Measurements from ENCODE around the gene WDR82.

WDR82 gene

DNA sequence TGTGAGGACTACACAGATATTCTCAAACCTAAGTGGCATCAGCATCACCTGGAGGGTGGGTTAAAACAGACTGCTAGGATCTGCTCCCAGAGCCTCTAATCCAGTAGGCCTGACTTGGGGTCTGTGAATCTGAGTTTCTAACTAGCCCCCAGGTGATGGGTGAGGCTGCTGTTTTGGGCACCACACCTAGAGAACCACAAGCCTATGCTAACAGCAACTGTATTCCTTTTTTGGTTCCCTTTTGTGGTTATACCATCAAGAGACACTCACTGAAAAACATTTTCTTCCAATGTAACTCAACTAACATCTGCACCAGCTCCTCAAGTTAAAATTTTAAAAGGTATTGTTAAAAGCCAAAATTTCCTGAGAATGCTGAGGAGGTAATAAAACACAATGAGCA is 16.0 kb downstream of the WDR82 start:
- no peak for FAIRE-seq
- no peak for DNase-seq (ENCODE audit: insufficient read length, low spot score)

DNA sequence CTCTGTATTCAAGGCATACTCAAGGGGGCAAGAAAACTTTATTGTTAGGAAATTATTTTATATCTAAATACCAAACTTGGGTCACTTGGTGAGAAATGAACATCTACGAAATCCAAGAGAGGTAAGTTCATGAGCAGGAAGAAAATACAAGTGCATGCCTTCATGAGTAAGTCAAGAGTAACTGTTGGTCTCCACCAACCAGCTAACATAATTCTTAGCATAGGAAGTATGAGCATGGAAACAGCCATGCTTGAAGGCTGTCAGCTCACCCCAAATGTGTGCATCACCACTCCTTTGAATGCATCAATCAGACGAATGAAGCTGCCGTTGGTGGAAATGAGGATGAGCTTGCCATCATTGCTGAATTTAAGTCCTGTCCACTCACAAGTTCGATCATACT is 19.0 kb downstream of the WDR82 start:
- no peak for FAIRE-seq
- DNase-seq (ENCODE audit: insufficient read length, low spot score), result no peak

DNA sequence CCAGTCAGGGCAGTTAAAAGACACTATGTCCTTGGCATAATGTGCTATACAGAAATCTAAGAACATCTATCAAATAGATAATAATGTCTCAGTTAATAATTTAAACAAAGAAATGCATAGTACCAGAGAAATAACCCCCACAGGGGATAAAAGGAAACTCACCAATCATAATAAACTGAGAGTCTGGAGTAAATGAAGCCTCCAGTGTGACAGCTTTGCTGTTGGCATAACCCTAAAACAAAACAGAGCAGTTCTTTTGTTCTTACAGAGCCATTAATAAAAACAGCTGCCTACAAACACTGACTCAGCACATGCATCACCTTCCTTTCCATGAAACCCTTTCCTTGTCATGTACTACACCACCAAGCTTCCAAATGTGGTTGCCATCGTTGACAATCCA is 19.4 kb downstream of the WDR82 start:
- FAIRE-seq (no peak), DNase-seq (ENCODE audit: insufficient read length, low spot score) (no peak)

DNA sequence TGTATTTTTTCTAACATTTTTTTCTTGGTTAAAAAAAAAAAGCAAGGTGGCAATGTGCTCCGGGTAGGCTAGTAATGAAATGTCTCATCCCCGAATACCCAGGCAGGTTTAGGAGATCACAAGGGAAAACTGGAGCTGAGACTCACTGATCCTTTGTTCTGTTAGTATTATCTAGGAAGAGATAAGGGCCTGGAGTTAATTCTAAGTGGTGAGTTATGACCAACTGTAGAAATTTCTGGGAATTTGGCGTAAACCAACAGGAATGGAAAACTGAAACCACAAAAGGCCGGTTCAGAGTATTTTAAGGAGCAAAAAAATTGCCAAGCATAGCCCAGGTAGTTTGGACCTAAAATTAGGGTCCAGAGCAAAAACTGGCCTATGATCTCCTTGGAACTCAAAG is 20.5 kb downstream of the WDR82 start:
- FAIRE-seq (no peak), DNase-seq (ENCODE audit: insufficient read length, low spot score) (no peak)

DNA sequence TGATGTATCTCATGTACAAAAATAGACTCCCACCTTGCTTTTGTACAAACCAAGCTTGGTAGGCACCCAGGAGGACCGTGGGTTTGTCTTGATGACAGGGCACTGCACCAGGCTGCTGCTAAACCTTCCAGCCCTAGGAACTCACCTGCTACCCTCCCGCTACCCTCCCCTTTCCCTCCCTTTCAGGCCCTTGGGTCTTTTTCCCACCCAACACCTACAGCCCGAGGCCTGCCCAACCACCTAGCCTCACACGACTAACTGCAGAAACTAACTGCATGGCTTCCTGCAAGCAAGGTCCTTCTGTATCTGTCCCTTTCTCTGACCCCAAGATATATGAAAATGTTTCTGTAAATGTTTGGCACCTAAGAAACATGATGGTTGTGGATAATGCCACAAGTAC is 21.8 kb downstream of the WDR82 start:
- FAIRE-seq (no peak), DNase-seq (ENCODE audit: insufficient read length, low spot score) (no peak)

DNA sequence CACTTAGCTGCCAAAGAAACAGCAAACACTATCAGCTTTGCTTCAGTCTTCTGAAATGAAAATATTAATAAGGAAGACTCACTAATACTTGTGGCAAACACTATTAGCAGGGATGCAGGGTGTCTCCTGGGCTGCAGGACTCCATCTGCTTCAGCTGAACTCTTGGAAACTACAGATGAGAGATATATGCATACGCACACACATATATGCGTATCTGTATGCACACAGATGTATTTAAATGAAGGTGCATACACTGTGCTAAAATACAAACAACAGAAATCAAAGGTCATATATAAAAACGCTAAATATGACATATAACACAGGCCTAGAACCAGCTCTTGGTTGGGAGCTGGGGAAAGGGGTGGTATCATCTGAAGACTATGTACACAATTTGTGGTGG is 22.3 kb downstream of the WDR82 start:
- no peak for DNase-seq (ENCODE audit: insufficient read length, low spot score)
- FAIRE-seq, result no peak

DNA sequence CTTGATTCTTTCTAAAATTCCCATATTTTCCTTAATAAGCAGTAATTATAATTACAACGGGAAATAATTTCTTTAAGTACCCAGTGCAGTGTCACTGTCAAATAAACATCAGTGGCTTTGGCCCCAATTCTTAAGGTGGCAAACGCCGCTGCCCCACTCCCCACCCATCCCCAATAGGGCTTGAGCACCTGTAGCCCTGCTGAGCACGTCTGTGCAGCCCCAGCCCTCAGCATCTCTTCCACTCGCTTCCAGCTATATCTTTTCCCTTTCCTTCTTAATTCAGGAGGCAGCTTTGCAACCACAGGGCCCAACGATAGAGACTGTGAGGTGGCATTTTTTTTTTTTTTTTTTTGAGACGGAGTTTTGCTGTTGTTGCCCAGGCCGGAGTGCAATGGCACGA is 23.8 kb downstream of the WDR82 start:
- no peak for DNase-seq (ENCODE audit: insufficient read length, low spot score)
- FAIRE-seq, result no peak

DNA sequence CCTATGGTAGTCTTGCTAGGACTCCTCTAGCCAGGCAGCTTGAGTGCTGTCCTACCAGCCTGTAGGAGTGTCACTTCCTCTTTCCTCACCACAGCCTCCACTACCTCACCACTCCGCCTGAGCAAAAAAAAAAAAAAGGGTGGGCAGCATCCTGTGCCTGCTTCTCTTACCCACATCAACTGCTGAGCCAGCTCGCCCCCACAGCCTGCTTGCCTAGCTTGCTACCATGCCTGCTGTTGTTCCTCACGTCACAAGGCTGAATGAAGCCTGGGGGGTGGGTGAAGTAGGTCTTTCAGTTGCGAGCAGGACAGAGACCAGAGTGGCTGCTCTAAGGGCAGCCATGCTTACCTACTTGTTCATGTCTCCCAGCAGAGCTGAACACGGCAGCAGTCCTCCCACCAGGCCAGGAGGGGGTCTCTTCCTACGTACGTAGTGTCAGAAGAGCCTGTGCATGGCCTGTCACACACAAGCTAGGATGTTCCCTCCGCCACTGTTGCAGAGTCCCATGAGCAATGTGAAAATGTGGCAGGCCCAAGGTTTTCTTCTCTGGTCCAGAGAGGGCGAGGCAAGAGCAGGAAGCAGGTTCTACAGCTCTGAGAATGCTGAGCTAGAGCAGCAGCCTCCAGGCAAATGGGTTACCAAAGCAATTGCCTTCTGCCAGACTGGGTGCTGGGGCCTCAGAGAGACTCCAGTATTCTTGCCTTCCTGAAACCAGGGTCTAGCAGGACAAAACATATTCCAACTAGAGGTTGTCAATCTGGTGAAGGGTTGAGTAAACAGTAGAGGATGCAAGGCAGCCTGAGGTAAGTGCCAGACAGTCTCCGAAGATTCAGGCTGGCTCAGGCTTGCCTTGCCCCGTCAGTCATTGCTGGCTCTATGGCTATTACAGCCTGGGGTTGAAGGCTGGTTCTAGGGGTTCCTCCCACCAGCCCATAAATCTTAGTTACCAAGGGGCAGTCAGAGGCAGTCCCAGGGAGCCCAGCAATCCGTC is 24.8 kb downstream of the WDR82 start:
- DNase-seq (ENCODE audit: insufficient read length, low spot score), result peak; percentile 93
- peak; percentile 93 for FAIRE-seq

DNA sequence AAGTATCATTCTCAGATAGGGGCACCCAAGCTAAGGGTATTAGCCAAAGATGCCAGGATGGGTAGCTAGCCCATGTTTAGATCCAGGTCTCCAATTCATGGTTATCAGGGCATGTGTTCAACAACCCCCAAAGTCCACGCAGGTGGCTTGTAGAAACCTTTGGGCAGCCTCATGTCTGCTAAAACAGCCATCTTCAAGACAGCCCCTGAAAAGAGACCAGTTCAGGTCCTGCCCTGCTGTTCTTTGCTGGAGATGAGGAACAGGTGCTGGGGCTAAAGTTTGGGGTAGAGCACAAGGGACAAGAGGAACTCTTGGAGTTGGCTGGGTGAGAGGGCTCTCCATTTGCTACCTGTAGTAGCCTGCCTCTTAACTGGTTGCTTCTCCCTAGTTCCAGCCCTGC is 28.3 kb downstream of the WDR82 start:
- DNase-seq (ENCODE audit: insufficient read length, low spot score), result no peak
- FAIRE-seq, result no peak

DNA sequence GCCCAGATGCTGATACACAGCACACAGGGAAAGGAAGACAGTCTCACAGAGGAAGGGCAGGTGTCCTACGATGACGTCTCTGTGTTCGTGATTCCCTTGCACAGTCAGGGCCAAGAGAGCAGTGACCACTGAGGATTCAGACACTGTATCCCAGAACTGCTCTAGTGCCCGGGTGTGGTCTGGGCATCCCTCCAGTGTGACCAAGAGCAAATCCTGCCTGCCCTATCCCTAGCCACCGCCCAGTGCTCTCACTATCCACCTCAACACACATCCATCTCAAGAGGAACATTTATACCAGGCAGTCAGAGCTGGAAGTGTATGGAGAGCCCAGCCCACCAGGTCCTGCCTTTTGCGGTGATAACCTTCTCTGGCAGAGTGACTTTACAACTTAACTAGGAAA is 28.8 kb downstream of the WDR82 start:
- FAIRE-seq, result no peak

DNA sequence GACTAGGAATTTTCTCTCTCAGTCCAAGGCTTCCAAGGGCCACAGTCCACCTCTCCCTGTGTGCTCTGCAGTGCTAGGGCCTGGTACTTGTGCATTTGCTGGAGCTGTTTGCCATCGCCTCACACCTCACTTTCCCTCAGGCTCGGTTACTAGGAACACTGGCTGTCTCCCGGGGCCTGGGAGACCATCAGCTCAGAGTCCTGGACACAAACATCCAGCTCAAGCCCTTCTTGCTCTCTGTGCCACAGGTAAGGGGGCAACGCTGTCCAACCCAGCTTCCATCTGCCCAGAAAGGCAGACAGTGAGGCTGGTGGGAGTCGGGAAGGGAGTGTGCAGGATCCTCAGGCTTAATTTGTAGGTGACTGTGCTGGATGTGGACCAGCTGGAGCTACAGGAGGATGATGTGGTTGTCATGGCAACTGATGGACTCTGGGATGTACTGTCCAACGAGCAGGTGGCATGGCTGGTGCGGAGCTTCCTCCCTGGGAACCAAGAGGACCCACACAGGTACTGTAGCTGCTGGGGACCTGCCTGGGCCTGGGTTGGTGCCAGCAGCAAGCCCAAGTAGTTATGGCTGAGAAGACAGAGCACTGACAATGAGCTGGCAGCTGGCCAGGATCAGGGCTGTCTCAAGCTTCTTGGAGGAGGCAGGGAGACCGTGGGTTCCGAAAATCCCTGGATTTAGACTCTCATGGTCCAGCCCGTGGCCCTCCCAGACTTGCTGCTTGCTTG is 29.5 kb downstream of the WDR82 start:
- DNase-seq (ENCODE audit: insufficient read length, low spot score) (no peak), FAIRE-seq (no peak)

More for the DNA sequence above, 28.8 kb downstream of the WDR82 start:
- no peak for DNase-seq (ENCODE audit: insufficient read length, low spot score)

DNA sequence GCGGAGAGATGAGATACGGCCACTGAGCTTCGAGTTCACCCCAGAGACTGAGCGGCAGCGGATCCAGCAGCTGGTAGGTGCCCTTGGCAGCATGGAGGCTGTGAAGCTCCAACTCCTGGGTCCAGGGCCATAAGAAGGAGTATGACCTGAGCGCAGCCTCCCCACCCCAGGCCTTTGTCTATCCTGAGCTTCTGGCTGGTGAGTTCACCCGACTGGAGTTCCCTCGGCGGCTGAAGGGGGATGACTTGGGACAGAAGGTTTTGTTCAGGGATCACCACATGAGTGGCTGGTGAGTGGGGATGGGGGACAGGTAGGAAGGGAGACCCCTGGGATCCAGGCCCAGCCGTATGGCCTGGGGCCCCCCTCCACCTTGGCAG is 30.3 kb downstream of the WDR82 start:
- FAIRE-seq (no peak), DNase-seq (ENCODE audit: insufficient read length, low spot score) (no peak)

DNA sequence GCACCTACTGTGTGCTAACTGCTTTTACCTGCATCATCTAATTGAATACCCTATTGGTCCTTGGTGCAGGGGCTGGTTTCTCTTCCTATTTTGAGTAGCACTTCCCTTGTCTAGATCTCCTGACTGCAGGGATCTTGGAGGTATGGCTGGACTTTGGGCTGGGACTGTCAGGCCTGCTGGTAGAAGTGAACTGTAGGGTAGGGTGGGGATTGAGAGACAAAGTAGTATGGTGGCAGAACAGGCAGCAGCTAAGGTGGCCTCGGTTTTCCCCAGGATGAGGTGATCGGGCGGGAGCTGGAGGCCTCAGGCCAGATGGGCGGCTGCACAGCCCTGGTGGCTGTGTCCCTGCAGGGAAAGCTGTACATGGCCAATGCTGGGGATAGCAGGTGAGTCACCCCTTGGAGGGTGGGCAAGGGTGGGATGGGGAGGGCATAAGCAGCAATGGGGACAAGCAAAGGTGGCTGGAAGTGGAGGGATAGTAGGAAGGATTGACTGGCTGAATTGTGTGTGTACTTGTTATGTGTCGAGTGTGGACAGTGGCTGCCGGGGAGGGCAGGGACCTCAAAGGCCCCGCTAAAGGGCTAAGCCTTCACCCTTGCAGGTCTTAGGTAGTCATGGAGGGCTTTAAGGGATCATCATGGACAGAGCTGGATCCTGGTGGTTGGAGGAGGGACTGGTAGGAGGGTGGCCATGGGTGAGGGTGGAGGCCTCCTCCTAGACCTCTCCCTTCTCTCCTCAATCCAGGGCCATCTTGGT is 30.9 kb downstream of the WDR82 start:
- no peak for DNase-seq (ENCODE audit: insufficient read length, low spot score)

DNA sequence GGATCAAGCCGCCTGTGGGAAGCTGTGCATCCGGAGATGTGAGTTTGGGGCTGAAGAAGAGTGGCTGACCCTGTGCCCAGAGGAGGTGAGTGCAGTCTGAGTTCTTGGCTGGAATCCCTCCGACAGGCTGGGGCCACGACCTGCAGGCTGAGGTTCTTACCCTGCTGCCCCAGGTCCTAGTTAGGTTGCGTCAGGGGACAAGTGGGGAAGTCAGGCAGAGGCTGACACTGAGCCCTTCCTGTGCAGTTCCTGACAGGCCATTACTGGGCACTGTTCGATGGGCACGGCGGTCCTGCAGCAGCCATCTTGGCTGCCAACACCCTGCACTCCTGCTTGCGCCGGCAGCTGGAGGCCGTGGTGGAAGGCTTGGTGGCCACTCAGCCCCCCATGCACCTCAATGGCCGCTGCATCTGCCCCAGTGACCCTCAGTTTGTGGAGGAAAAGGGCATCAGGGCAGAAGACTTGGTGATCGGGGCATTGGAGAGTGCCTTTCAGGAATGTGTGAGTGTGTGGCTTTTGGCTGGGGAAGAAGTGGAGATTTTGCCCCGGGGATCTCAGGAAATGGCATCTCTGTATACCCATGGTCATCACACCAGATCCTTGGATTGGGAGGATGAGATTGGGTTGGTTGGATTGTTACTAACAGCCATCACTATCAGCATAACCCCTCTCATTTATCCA is 31.6 kb downstream of the WDR82 start:
- DNase-seq (ENCODE audit: insufficient read length, low spot score) (no peak), FAIRE-seq (no peak)

More for the DNA sequence above, 30.9 kb downstream of the WDR82 start:
- FAIRE-seq, result no peak

DNA sequence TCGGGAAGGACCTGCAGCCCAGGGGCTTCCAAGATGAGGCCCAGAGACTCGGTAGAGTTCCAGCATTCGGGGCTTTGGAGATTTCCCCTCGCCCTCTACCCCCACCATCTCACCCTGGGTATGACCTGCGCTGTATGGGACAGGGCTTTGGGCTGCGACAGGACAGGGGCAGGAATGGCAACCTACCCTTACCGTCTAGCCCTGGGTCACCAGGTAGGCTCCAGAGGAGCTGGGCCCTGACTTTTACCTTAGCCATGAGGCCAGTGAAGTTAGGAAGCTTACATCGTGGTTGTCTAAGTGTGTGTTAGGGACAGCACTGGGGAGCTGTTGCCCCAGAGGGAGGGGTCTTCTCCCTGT is 32.2 kb downstream of the WDR82 start:
- DNase-seq (ENCODE audit: insufficient read length, low spot score), result no peak
- FAIRE-seq, result no peak

DNA sequence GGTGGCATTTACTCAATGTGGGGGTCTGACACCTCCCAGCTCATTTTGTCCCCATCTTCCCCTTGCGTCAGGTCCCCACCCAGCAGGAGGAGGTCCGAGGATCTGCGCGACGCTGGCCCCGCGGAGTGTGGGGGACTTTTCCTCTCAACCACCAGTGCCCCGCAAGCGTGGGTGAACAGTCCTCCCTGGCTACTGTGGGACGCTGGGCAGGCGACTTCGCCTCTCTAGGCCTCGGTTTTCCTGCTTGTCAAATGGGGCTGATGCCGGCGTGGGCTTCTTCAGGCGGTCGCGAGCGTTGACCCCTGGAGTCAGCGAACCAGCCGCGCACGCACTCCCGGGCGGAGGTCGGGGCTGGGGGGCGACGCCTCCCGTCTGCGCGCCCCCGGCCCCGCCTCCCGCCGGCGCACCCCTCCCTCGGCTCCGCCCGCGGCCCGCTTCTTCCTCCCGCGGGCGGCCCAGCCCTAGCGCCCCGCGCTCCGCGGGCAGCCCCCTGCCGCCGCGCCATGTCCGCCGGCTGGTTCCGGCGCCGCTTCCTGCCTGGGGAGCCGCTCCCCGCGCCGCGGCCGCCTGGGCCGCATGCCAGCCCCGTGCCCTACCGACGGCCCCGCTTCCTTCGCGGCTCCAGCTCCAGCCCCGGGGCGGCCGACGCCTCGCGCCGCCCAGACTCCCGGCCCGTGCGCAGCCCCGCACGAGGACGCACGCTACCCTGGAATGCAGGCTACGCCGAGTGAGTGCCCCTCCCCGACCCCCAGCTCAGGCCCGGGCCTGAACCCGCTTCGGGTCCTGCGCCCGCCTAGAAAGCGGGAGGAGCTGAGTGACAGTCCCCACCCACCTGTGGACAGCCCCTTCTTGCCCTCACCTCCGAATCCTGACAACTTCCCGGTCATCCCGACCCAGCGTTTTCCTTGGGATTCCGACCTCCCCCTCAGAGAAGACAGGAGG is 32.9 kb downstream of the WDR82 start, which contains the start of gene PPM1M:
Gene PPM1M (plus strand): TSS at position 438 of the 942 bp plus-strand sequence. CDS start 66 bp downstream, at position 504.
- FAIRE-seq (peak; percentile 76), DNase-seq (ENCODE audit: insufficient read length, low spot score) (peak; percentile 60)

DNA sequence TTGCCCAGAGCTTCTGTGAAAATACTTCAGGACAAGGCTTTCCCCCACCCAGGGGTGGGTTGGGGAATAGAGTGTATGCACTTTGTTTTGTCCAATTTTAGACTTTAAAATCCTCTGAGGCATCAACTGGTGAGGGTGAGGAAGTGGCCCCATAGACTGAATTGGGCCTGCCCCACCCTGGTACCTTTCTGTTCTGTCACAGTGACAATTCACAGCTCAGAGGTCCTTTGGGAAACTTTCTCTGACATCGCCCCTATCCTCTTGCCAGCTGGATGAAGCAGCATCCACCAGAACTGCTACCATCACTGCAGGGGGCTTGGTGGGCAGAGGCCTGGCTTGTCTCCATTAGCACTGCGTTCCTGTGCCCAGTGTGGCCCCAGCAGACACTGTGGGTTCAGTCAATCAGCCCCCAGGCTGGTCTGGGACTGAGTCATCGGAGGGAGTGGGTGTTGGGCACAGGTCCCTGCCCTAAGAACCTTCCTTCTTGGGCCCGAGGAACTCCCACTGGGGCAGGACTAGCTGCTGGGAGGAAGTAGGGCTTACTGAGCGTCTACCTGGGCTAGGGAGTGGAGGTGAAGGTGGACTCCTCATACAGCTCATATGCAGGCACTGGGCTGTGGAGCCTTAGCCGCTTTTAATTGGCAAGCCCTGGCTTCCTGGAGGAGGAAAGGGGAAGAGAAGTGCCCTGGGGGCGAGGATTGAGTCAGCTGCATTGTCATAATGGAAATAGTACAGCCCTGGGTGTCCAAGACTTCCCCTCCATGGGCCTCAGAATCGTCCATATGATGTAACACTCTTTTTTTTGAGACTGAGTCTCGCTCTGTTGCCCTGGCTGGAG is 34.4 kb downstream of the WDR82 start:
- FAIRE-seq, result no peak
- DNase-seq (ENCODE audit: insufficient read length, low spot score), result peak; percentile 63

DNA sequence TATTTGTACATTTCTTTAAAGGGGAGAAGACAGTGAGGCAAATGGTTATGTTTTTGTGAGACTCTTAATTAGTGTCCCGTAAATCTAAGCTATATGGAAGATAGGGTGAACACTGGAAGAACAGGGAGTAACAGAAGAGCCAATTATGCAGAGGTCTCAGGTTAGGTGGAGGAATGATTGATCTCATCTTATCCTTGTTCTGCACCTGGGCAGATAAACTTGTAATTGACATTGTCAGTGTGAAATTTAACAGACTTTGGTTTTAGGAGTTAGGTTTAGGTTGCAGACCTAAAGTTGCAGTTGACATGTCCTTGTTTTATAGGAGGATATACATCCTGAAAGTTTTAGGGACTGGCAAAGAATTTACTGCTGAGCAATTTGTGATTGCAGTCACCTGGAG is 36.4 kb downstream of the WDR82 start:
- FAIRE-seq, result no peak
- no peak for DNase-seq (ENCODE audit: insufficient read length, low spot score)

Data from GM19239 (cell line).